Measurements from ENCODE around the gene LYAR.

The LYAR gene

GRCh38 chr4:4320528-4320927 is 30.6 kb upstream of the LYAR start:
- Histone ChIP-seq H3K9me3 (ENCODE audit: control insufficient read depth, insufficient read depth, low read depth, low read length) (no peaks in the 10 kb centered on the region), H3K4me3 (ENCODE audit: low read depth, low read length) (no peak overlapping the region), H3K36me3 (ENCODE audit: control insufficient read depth in 2 of 2, insufficient read depth in 1 of 2, low read length in 2 of 2) (peaks cover 0 to 34% of the 10 kb centered on the region in 2 experiments; a peak in 2 of 3 replicates), H3K27ac (ENCODE audit: extremely low read depth, low read depth, low read length) (no peak overlapping the region), H3K4me1 (ENCODE audit: control insufficient read depth, insufficient read depth, low read length) (no peaks in the 10 kb centered on the region)
- POLR2A ChIA-PET, result no interaction called here
- CTCF ChIA-PET, result no interaction called here
- no peak for TF ChIP-seq ZNF768 (tag by site-specific recombination; IDR thresholded peaks at IDR 0.05)
- no peak for TF ChIP-seq ZNF398 (tag by site-specific recombination; IDR thresholded peaks at IDR 0.05)
- TF ChIP-seq ZNF449 (tag by site-specific recombination; IDR thresholded peaks at IDR 0.05), result no peak
- TF ChIP-seq ZNF366 (tag by site-specific recombination; conservative IDR thresholded peaks at IDR 0.05), result no peak
- TF ChIP-seq ZNF629 (tag by site-specific recombination; IDR thresholded peaks at IDR 0.05), result no peak
- TF ChIP-seq ZNF621 (tag by site-specific recombination; IDR thresholded peaks at IDR 0.05), result no peak
- TF ChIP-seq PRDM4 (tag by site-specific recombination; IDR thresholded peaks at IDR 0.05), result no peak
- TF ChIP-seq ZNF561 (tag by site-specific recombination; IDR thresholded peaks at IDR 0.05; ENCODE audit: borderline replicate concordance), result no peak
- no peak for TF ChIP-seq ZNF639 (tag by site-specific recombination; IDR thresholded peaks at IDR 0.05)
- no peak for TF ChIP-seq ZNF555 (tag by site-specific recombination; conservative IDR thresholded peaks at IDR 0.05)
- TF ChIP-seq AEBP2 (tag by site-specific recombination; IDR thresholded peaks at IDR 0.05; ENCODE audit: borderline replicate concordance), result no peak
- no peak for TF ChIP-seq ZNF704 (tag by site-specific recombination; IDR thresholded peaks at IDR 0.05)
- no peak for TF ChIP-seq GLI4 (tag by site-specific recombination; IDR thresholded peaks at IDR 0.05)
- TF ChIP-seq SETDB1 (IDR thresholded peaks at IDR 0.05; ENCODE audit: insufficient read length, low read length), result no peak
- TF ChIP-seq HIC1 (tag by site-specific recombination; IDR thresholded peaks at IDR 0.05), result no peak
- no peak for TF ChIP-seq ZNF558 (tag by site-specific recombination; IDR thresholded peaks at IDR 0.05)
- TF ChIP-seq ZNF10 (tag by site-specific recombination; IDR thresholded peaks at IDR 0.05), result no peak
- no peak for TF ChIP-seq REPIN1 (tag by site-specific recombination; IDR thresholded peaks at IDR 0.05; ENCODE audit: low read depth)
- no peak for TF ChIP-seq ZEB2 (tag by site-specific recombination; IDR thresholded peaks at IDR 0.05)

All from HEK293 (cell line).